ENCODE measurements around the gene POLA2.

GRCh38 chr11:65298131-65298535 is 36.4 kb downstream of the POLA2 start:
- TF ChIP-seq EZH2 (IDR thresholded peaks at IDR 0.05; ENCODE audit: low read length, missing control alignments) (no peak), CTCF (conservative IDR thresholded peaks at IDR 0.05 in 1 of 2, IDR thresholded peaks at IDR 0.05 in 1 of 2; ENCODE audit: low read depth in 1 of 2, low read length in 2 of 2) (no peak)
